Ovary (tissue), 9 donors: ENCODE results near the gene SERPINB6. TPM values are rescaled to one million over a fixed set of nuclear protein-coding genes. Genes with fewer than 3 reads are reported as not detected.

Experiments used
- DNase-seq, 5 donors: peaks; one replicate each; pipeline ENCODE4 v3.0.0-alpha.2; 2019 to 2020
- H3K27ac ChIP-seq, 2 donors: fragments of 200-600 bp; one replicate each; pipeline versions ENCODE4 v1.5.1 to v1.8.0; 2019 to 2022
- H3K27me3 ChIP-seq: fragments of 200-600 bp; one replicate; pipeline ENCODE4 v1.8.0; 2022
- H3K36me3 ChIP-seq: fragments of 200-600 bp; sonication (generic); one replicate; pipeline ENCODE4 v1.5.1; 2019
- H3K4me1 ChIP-seq: one replicate; pipeline ENCODE4 v1.8.1; 2013; ENCODE audit warnings: mild to moderate bottlenecking, moderate library complexity; ENCODE audit not compliant: insufficient read depth
- H3K4me3 ChIP-seq: fragments of 200-600 bp; sonication (generic); one replicate; pipeline ENCODE4 v1.5.1; 2017
- H3K9me3 ChIP-seq, 2 donors: fragments of 200-600 bp in 1 of 2; sonication (generic) in 1 of 2; one replicate each; pipeline versions ENCODE4 v1.5.1 to v1.8.1; 2013 to 2019; ENCODE audit warnings: mild to moderate bottlenecking in 1 of 2, moderate library complexity in 1 of 2
- EP300 ChIP-seq: sonication (generic); formaldehyde crosslinking; IDR thresholded peaks from one replicate; pipeline ENCODE4 v1.6.1; 2017; ENCODE audit warnings: antibody characterized with exemption
- POLR2A ChIP-seq: fragments of 450-650 bp; IDR thresholded peaks from one replicate; pipeline ENCODE4 v1.6.1; 2017; ENCODE audit warnings: antibody characterized with exemption, mild to moderate bottlenecking, moderate library complexity
- WGBS, 3 donors: extraction: QIAGEN DNeasy Blood & Tissue Kit in 1 of 3; methylation state at CpG; one replicate each; pipeline versions ENCODE4 v1.1.5 to v1.1.7; 2013 to 2017; 5-methylcytosine and 5-hydroxymethylcytosine counted together
- intact Hi-C, 4 donors: fragments of 100-400 bp; cut with DNase I; formaldehyde crosslinking; loops; one replicate each; pipeline versions ENCODE4 v1.11.0 to v1.15.1; 2022 to 2023
- polyA plus RNA-seq, 2 donors: library from polyadenylated mRNA; stranded (reverse); fragments of 200-250 nt in 1 of 2; fragments of 350-450 nt in 1 of 2; fragmentation: Illumina TruSeq in 1 of 2; extraction: RNeasy Lipid Tissue Mini Kit (QIAGEN cat#74804) in 1 of 2; gene quantifications; one replicate each; pipeline ENCODE4 v1.2.3, GENCODE V29; 2013 to 2014
- total RNA-seq, 7 donors: library from RNA; depleted of rRNA in 2 of 7; stranded (reverse); fragments of >200 nt in 2 of 7; fragmentation: NEBNext Ultra II Directional in 3 of 7; extraction: Animal tissue kit (Norgen Biotek cat#: 25700) in 3 of 7; gene quantifications; one replicate each; pipeline versions ENCODE4 v1.1.0 to v1.2.4, GENCODE V29; 2016 to 2023
- TF ChIP-seq, protein P1 (sequence below), 3 donors: fragments of 450-650 bp in 2 of 3; fragments of 200-600 bp in 1 of 3; IDR thresholded peaks; one replicate each; pipeline versions ENCODE4 v1.5.1 to v1.8.0; 2016 to 2022; ENCODE audit warnings: antibody characterized with exemption in 3 of 3, mild to moderate bottlenecking in 1 of 3
- donor health status: DM: no; HTN: no; CAD: no; lungs with moderate emphysema.
- donor health status: DM: no; HTN: no; CAD: no.
- donor health status: Bipolar disorder and iron deficiency.
- donor health status: DM: yes; HTN: yes; CAD: no.
- donor health status: DM: no; HTN: no; CAD: no.
- donor health status: DM: yes; HTN: yes; CAD: no.

The SERPINB6 gene
- total and polyA plus RNA-seq, 9 donors, result 98.1 to 252 (median 156) TPM

- no peak for DNase-seq
- 18 to 23% (median 23%) methylated on average over 2 of the region's 2 CpGs for WGBS, 3 donors
- TF ChIP-seq, protein P1, sequence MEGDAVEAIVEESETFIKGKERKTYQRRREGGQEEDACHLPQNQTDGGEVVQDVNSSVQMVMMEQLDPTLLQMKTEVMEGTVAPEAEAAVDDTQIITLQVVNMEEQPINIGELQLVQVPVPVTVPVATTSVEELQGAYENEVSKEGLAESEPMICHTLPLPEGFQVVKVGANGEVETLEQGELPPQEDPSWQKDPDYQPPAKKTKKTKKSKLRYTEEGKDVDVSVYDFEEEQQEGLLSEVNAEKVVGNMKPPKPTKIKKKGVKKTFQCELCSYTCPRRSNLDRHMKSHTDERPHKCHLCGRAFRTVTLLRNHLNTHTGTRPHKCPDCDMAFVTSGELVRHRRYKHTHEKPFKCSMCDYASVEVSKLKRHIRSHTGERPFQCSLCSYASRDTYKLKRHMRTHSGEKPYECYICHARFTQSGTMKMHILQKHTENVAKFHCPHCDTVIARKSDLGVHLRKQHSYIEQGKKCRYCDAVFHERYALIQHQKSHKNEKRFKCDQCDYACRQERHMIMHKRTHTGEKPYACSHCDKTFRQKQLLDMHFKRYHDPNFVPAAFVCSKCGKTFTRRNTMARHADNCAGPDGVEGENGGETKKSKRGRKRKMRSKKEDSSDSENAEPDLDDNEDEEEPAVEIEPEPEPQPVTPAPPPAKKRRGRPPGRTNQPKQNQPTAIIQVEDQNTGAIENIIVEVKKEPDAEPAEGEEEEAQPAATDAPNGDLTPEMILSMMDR (IDR thresholded peaks at IDR 0.05), result no peak
- no peak for TF ChIP-seq EP300
- no peak for TF ChIP-seq POLR2A
- Histone ChIP-seq H3K36me3 (no peaks in the 10 kb centered on the region), H3K27me3 (no peaks in the 10 kb centered on the region), H3K27ac (peak overlapping the region; percentile 62 to 92), H3K9me3 (no peaks in the 10 kb centered on the region), H3K4me1 (peaks cover 8% of the 10 kb centered on the region), H3K4me3 (peak overlapping the region; percentile 51)
- intact Hi-C loops, result loop anchor here in 3 of 4 donors (2.0 to 5.0 kb wide), 3 partner anchors 35 to 141 kb away; no protein-coding TSS in a partner anchor
Measured at GRCh38 chr6:2988094-2988425, 16.7 kb upstream of the SERPINB6 start.

- intact Hi-C loops, result loop anchor here in 2 of 4 donors (5.0 kb wide), 2 partner anchors 34 to 139 kb away; no protein-coding TSS in a partner anchor
- no peaks in the 10 kb centered on the region for H3K27me3 ChIP-seq
- peaks cover 8% of the 10 kb centered on the region for H3K4me1 ChIP-seq
- no peaks in the 10 kb centered on the region for H3K9me3 ChIP-seq
- H3K4me3 ChIP-seq, result no peak overlapping the region
- TF ChIP-seq, protein P1 (IDR thresholded peaks at IDR 0.05), result no peak
- TF ChIP-seq EP300, result no peak
- no peak for TF ChIP-seq POLR2A
- DNase-seq, result peak in 3 of 5 donors; percentile 49 to 71 (median 57)
- no peaks in the 10 kb centered on the region for H3K36me3 ChIP-seq
- WGBS, 3 donors, result 6 to 12% (median 10%) methylated on average over 4 of the region's 4 CpGs
- peak overlapping the region in 1 of 2 donors; percentile 92 for H3K27ac ChIP-seq
Measured at GRCh38 chr6:2986722-2987221, 15.4 kb upstream of the SERPINB6 start.

- 94 to 96% (median 94%) methylated on average over 12 of the region's 12 CpGs for WGBS, 3 donors
- H3K4me1 ChIP-seq, result peaks cover 8% of the 10 kb centered on the region
- TF ChIP-seq, protein P1 (IDR thresholded peaks at IDR 0.05), result no peak
- TF ChIP-seq POLR2A (no peak), EP300 (no peak)
- H3K36me3 ChIP-seq, result no peaks in the 10 kb centered on the region
- intact Hi-C loops, result loop anchor here in 2 of 4 donors (5.0 kb wide), 2 partner anchors 33 to 138 kb away; no protein-coding TSS in a partner anchor
- DNase-seq, result peak in 1 of 5 donors; percentile 9
- no peaks in the 10 kb centered on the region for H3K9me3 ChIP-seq
- H3K27me3 ChIP-seq, result no peaks in the 10 kb centered on the region
- H3K4me3 ChIP-seq, result no peak overlapping the region
- H3K27ac ChIP-seq, result no peak overlapping the region
Measured at GRCh38 chr6:2984738-2985406, 13.5 kb upstream of the SERPINB6 start.

- Histone ChIP-seq H3K9me3 (no peaks in the 10 kb centered on the region), H3K4me1 (peaks cover 8% of the 10 kb centered on the region), H3K36me3 (no peaks in the 10 kb centered on the region), H3K27me3 (no peaks in the 10 kb centered on the region), H3K27ac (no peak overlapping the region), H3K4me3 (no peak overlapping the region)
- intact Hi-C loops, result no loop called here
- TF ChIP-seq EP300 (no peak), POLR2A (no peak)
- TF ChIP-seq, protein P1 (IDR thresholded peaks at IDR 0.05), result no peak
- 75 to 86% (median 82%) methylated on average over 4 of the region's 4 CpGs for WGBS, 3 donors
- no peak for DNase-seq
Measured at GRCh38 chr6:2982426-2983117, 11.2 kb upstream of the SERPINB6 start.
